ENCODE measurements around the gene DOC2B. TPM values are rescaled to one million over a fixed set of nuclear protein-coding genes. Genes with fewer than 3 reads are reported as not detected.
A peak's percentile ranks its signal among the peaks of the same experiment; 100 is the strongest.
"Not testable (repeated sequence)": the region's sequence is repeated elsewhere in the genome, so short reads cannot be mapped to it uniquely, and the experiment has no call there.

Gene DOC2B
- total and polyA plus RNA-seq, 9 of the 15 experiments (the other 6 are each of a cell fraction or from before 2014, with no cell fraction given), result 0.02 TPM; not detected in 8

DNA sequence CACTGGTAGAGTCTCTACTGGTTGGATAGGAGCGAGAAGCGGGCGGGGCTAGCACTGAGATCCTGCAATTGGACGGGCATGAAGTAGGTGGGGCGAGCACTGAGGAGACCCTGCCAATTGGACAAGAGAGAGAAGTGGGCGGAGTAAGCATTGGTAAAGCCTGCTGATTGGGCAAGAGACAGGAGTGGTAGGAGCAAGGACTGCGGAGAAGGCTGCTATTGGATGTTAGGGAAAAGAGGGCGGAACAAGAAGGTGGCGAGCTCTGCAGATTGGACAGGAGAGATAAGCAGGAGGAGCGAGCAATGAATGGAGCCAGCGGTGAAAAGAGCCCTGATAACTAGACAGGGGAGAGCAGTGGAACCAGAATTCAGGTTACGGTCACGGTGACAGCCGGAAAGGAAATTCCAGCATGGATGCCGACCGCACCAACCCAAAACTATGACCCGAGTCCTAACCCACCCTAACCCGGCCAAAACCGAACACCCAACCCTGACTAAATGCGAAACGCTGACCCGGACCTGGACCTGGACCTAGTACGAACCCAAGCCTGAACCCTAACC lies 39.3 kb downstream of the DOC2B start:
- ATAC-seq (peak; percentile 30; the same call in 2 of the 3 replicates), FAIRE-seq (no peak), DNase-seq (ENCODE audit: extremely low read depth in 1 of 4, low spot score in 3 of 4) (no peak)
- TF ChIP-seq MTA2 (IDR thresholded peaks at IDR 0.05; ENCODE audit: low read depth) (no peak), POU5F1 (IDR thresholded peaks at IDR 0.05; ENCODE audit: borderline replicate concordance, low read depth, low read length, partially characterized antibody) (no peak), ZNF76 (CRISPR knock-in tag; IDR thresholded peaks at IDR 0.05; ENCODE audit: borderline replicate concordance) (no peak)
- H3K9me1 ChIP-seq (ENCODE audit: control insufficient read depth, insufficient read depth, low read length), result no peaks in the 10 kb centered on the region
- no peak overlapping the region for H3K4me3 ChIP-seq
- no peaks in the 10 kb centered on the region for H3K27me3 ChIP-seq (ENCODE audit: control insufficient read depth in 2 of 2, insufficient read depth in 2 of 2, low read length in 2 of 2)
- in situ Hi-C loops (cut with MboI) (no loop called here), intact Hi-C loops (cut with micrococcal nuclease) (no loop called here)
- CTCF ChIA-PET (ENCODE audit: low intra/inter-chr PET ratio), result no interaction called here
- no peak overlapping the region for H2AFZ ChIP-seq (ENCODE audit: low read depth, low read length)
- 59% methylated on average over 13 of the region's 23 CpGs for WGBS (ENCODE audit: insufficient coverage, low coverage, missing lambda C conversion rate)
- H3K9me3 ChIP-seq (replicated peaks; ENCODE audit: control insufficient read depth, insufficient read depth, low read depth, low read length), result no peaks in the 10 kb centered on the region
- H3K9ac ChIP-seq (ENCODE audit: insufficient read depth in 1 of 2, low read depth in 2 of 2, low read length in 2 of 2), result no peak overlapping the region
- H3K79me2 ChIP-seq (ENCODE audit: control insufficient read depth, insufficient read depth, low read length), result no peaks in the 10 kb centered on the region
- no TSS peak for BruUV-seq (replicated peaks)
- no peak overlapping the region for H3K4me2 ChIP-seq (ENCODE audit: insufficient read depth, low read length)
- H3K27ac ChIP-seq (ENCODE audit: extremely low read depth, low read depth, low read length), result no peak overlapping the region
- H3K36me3 ChIP-seq (ENCODE audit: control insufficient read depth, insufficient read depth, low read length), result no peaks in the 10 kb centered on the region
- no peaks in the 10 kb centered on the region for H4K20me1 ChIP-seq (replicated peaks; ENCODE audit: control insufficient read depth, insufficient read depth, low read length)
- no peaks in the 10 kb centered on the region; a peak in 1 of 5 replicates for H3K4me1 ChIP-seq (replicated peaks in 1 of 2; ENCODE audit: control insufficient read depth in 2 of 2, insufficient read depth in 2 of 2, low read length in 2 of 2)
- POLR2A ChIA-PET, result no interaction called here

DNA sequence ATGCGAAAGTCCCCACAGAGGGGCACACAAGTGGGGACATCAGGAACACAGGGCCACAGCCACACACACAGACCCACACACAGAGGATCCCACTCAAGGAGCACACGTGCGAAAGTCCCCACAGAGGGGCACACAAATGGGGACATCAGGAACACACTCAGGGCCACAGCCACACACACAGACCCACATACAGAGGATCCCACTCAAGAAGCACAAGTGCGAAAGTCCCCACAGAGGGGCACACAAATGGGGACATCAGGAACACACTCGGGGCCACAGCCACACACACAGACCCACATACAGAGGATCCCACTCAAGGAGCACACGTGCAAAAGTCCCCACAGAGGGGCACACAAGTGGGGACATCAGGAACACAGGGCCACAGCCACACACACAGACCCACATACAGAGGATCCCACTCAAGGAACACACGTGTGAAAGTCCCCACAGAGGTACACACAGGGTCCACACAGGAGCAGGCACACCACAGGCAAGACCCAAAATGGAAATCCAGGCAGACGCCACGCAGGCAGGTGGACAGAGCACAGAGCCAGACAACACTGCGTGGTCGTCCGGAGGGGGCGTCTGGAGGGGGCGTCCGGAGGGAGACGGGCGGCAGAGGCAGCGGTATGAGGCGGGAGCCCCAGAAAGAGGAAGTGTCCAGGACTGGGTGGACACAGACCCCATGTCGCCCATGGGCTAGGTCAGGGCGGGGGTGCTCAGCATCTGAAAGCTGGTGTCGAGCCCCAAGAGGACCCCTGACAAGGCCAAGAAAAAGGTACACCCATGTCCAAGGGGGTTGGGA lies 41.8 kb downstream of the DOC2B start:
- FAIRE-seq; H3K36me3 ChIP-seq (ENCODE audit: control insufficient read depth, insufficient read depth, low read length); H2AFZ ChIP-seq (ENCODE audit: low read depth, low read length); H3K9me1 ChIP-seq (ENCODE audit: control insufficient read depth, insufficient read depth, low read length); H3K4me2 ChIP-seq (ENCODE audit: insufficient read depth, low read length); H3K27ac ChIP-seq (ENCODE audit: extremely low read depth, low read depth, low read length); H3K9me3 ChIP-seq (replicated peaks; ENCODE audit: control insufficient read depth, insufficient read depth, low read depth, low read length); H3K79me2 ChIP-seq (ENCODE audit: control insufficient read depth, insufficient read depth, low read length); BruUV-seq (replicated peaks); H3K9ac ChIP-seq (ENCODE audit: insufficient read depth in 1 of 2, low read depth in 2 of 2, low read length in 2 of 2); DNase-seq (ENCODE audit: extremely low read depth in 1 of 4, low spot score in 3 of 4); H3K4me3 ChIP-seq; CTCF ChIA-PET (ENCODE audit: low intra/inter-chr PET ratio); POLR2A ChIA-PET; H4K20me1 ChIP-seq (replicated peaks; ENCODE audit: control insufficient read depth, insufficient read depth, low read length); H3K27me3 ChIP-seq (ENCODE audit: control insufficient read depth in 2 of 2, insufficient read depth in 2 of 2, low read length in 2 of 2); H3K4me1 ChIP-seq (replicated peaks in 1 of 2; ENCODE audit: control insufficient read depth in 2 of 2, insufficient read depth in 2 of 2, low read length in 2 of 2); in situ Hi-C loops (cut with MboI); intact Hi-C loops (cut with micrococcal nuclease): not testable (repeated sequence)
- WGBS (ENCODE audit: insufficient coverage, low coverage, missing lambda C conversion rate), result 8% methylated on average over 8 of the region's 22 CpGs
- ATAC-seq, result peak; percentile 32; the same call in 2 of the 3 replicates
- TF ChIP-seq SPI1 (IDR thresholded peaks at IDR 0.05; ENCODE audit: borderline replicate concordance, low read depth, low read length), result peak; percentile 48

DNA sequence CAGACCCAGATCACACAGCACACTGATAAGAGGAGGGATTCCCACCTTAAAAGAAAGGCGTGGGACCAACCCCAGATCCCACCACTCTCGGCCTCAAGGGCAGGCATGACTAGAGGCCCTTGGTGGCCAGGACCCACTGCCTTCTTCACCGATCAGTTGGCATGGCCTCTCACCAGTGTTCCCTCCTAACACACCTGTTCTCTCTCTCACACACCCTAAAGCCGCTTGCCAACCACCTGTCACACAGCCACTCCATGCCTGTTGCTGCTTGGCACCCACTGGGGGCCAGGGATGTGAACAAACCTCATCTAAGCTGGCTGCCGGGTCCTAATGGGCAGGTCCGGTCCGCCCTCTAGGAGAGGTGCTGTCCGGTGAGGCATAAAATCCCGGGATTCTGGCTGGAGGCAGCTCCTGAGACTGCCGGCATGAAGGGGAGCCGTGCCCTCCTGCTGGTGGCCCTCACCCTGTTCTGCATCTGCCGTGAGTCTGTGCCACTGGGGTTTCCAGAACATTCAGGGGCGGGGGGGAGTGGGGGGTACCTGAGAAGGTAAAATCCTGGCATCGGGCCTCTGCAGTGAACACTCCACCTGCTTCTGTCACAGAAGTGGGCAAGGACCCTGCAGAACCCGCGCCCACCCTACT lies 44.2 kb downstream of the DOC2B start, which contains the start of gene SCGB1C2:
SCGB1C2 (plus strand) TSS at position 404 of the 642 bp plus-strand sequence; CDS start at position 426, 22 bp downstream.
- H3K4me1 ChIP-seq (replicated peaks in 1 of 2; ENCODE audit: control insufficient read depth in 2 of 2, insufficient read depth in 2 of 2, low read length in 2 of 2); H3K27me3 ChIP-seq (ENCODE audit: control insufficient read depth in 2 of 2, insufficient read depth in 2 of 2, low read length in 2 of 2); H2AFZ ChIP-seq (ENCODE audit: low read depth, low read length); H3K9me3 ChIP-seq (replicated peaks; ENCODE audit: control insufficient read depth, insufficient read depth, low read depth, low read length); H3K4me2 ChIP-seq (ENCODE audit: insufficient read depth, low read length); ATAC-seq; POLR2A ChIA-PET; intact Hi-C loops (cut with micrococcal nuclease); in situ Hi-C loops (cut with MboI); H3K27ac ChIP-seq (ENCODE audit: extremely low read depth, low read depth, low read length); BruUV-seq (replicated peaks); H3K9me1 ChIP-seq (ENCODE audit: control insufficient read depth, insufficient read depth, low read length); H3K36me3 ChIP-seq (ENCODE audit: control insufficient read depth, insufficient read depth, low read length); CTCF ChIA-PET (ENCODE audit: low intra/inter-chr PET ratio); DNase-seq (ENCODE audit: extremely low read depth in 1 of 4, low spot score in 3 of 4); H3K4me3 ChIP-seq; H3K79me2 ChIP-seq (ENCODE audit: control insufficient read depth, insufficient read depth, low read length); FAIRE-seq; H4K20me1 ChIP-seq (replicated peaks; ENCODE audit: control insufficient read depth, insufficient read depth, low read length); H3K9ac ChIP-seq (ENCODE audit: insufficient read depth in 1 of 2, low read depth in 2 of 2, low read length in 2 of 2): not testable (repeated sequence)
- WGBS (ENCODE audit: insufficient coverage, low coverage, missing lambda C conversion rate), result no CpG with 5 or more reads among the region's 16 CpGs
